Measurements from ENCODE around the gene SMYD3.
A peak's percentile ranks its signal among the peaks of the same experiment; 100 is the strongest.

GRCh38 chr1:246506674-246507481 is at the start of gene SMYD3:
- TF ChIP-seq EZH2 (IDR thresholded peaks at IDR 0.05; ENCODE audit: borderline replicate concordance, low read depth, low read length, severe bottlenecking) (no peak), CTCF (IDR thresholded peaks at IDR 0.05; ENCODE audit: borderline replicate concordance, extremely low read depth, low read length, poor library complexity, severe bottlenecking) (peak; percentile 32)

Measured in DND-41 (cell line).